ENCODE results near the gene NCF2.
"Not testable (repeated sequence)": the region's sequence is repeated elsewhere in the genome, so short reads cannot be mapped to it uniquely, and the experiment has no call there.

NCF2 gene

DNA sequence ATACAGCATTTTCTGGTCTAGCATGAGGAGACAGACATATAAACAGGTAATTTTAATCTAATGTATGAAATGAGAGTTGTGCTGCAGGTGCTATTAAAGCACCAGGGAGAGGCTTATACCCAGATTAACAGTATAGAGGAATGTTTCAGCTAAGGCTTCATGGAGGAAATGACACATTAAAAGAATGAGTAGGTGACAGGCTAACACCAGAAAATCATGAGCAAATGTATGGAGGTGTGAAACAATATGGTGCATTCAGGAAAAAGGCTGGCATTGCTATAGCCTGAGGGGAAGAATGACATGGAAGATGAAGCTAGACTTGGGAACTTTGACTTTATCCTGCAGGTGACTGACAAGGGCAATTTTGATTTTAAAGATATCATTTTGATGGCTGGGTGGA lies 38.3 kb upstream of the NCF2 start:
- in situ Hi-C loops (cut with MboI; ENCODE audit: low sequenced_read_pairs, unreplicated experiment) = no loop called here
- no peak for DNase-seq (ENCODE audit: low spot score)
- TF ChIP-seq, protein P1, sequence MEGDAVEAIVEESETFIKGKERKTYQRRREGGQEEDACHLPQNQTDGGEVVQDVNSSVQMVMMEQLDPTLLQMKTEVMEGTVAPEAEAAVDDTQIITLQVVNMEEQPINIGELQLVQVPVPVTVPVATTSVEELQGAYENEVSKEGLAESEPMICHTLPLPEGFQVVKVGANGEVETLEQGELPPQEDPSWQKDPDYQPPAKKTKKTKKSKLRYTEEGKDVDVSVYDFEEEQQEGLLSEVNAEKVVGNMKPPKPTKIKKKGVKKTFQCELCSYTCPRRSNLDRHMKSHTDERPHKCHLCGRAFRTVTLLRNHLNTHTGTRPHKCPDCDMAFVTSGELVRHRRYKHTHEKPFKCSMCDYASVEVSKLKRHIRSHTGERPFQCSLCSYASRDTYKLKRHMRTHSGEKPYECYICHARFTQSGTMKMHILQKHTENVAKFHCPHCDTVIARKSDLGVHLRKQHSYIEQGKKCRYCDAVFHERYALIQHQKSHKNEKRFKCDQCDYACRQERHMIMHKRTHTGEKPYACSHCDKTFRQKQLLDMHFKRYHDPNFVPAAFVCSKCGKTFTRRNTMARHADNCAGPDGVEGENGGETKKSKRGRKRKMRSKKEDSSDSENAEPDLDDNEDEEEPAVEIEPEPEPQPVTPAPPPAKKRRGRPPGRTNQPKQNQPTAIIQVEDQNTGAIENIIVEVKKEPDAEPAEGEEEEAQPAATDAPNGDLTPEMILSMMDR (IDR thresholded peaks at IDR 0.05; ENCODE audit: borderline replicate concordance, control extremely low read depth, extremely low read depth, insufficient read depth, missing control alignments) = no peak

DNA sequence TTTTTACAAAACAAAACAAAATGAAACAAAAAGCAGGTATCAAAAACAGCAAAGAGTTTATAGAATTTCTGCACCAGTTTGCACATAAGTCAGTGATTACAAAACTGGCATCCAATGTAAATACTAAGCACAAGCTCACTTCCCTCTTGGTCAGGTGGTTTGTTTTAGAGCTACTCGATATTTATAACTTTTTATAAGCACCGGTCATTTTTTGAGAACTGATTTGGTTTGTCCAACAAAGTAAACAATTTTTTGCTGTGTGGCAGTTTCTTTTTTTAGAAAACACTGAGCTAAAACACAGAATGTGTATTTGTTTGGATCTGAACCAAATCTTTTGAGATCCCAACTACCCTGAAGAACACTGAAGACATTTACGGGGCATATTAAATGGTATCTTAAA lies 36.0 kb upstream of the NCF2 start:
- DNase-seq (ENCODE audit: low spot score); in situ Hi-C loops (cut with MboI; ENCODE audit: low sequenced_read_pairs, unreplicated experiment): not testable (repeated sequence)

DNA sequence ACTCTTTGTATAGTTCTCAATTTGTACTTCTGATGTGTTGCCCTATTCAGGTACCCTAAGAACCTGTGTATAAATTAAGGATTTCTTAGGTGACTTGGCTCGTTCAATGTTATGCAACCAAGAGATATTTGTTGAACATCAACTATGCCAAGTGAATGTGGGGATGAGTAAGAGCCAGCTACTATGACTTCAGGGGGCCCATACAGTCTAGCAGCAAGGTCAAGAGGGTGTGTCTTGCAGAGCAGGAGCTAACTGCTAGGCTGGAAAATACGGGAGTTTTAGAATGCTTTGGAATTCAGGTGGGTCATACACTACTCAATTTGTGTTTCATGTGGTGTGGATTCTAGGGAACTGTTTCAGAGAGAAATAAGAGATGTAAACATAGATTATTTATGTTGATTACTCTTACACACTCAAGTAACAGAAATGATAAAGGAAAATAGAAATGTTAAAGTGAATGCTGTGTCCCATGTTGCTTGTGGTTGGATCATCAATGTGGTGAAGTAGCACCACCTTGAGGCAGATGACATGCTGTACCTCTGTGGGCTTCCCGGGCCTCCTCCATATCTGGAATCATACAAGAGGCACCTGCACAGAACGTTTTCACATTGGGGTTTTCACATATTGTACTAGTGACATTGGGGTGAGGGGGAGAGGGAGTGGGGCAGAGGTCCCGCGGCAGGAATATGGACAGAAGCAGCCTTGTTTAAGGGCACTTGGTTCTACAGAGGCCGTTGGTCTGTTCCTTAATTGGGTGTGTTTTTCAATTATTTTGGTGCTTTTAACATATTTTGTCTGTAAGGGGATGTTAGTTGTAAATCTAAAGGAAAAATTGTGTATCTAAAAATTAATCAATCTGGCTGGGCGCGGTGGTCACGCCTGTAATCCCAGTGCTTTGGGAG lies 32.9 kb upstream of the NCF2 start:
- DNase-seq (ENCODE audit: low spot score) = peak; percentile 55
- in situ Hi-C loops (cut with MboI; ENCODE audit: low sequenced_read_pairs, unreplicated experiment) = no loop called here
- TF ChIP-seq, protein P1 (IDR thresholded peaks at IDR 0.05; ENCODE audit: borderline replicate concordance, control extremely low read depth, extremely low read depth, insufficient read depth, missing control alignments) = peak; percentile 75

DNA sequence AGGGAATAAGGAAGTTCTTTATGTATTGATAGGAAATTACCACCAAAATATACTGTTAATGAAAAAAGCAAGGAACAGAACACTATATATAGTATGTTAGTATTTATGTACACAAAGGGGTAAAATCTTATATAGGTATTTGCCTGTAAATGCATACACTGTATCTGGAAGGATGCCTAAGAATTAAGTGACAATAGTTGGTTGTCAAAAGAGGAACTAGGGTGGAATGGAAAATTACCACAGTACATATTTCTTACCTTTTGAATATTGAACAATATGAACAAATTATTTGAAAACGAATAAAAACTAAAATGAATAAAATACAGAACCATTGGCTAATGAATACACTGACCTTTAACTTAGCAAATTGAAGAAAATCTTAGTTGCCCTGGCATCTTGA lies 31.8 kb upstream of the NCF2 start:
- in situ Hi-C loops (cut with MboI; ENCODE audit: low sequenced_read_pairs, unreplicated experiment) = no loop called here
- TF ChIP-seq, protein P1 (IDR thresholded peaks at IDR 0.05; ENCODE audit: borderline replicate concordance, control extremely low read depth, extremely low read depth, insufficient read depth, missing control alignments) = no peak
- no peak for DNase-seq (ENCODE audit: low spot score)

DNA sequence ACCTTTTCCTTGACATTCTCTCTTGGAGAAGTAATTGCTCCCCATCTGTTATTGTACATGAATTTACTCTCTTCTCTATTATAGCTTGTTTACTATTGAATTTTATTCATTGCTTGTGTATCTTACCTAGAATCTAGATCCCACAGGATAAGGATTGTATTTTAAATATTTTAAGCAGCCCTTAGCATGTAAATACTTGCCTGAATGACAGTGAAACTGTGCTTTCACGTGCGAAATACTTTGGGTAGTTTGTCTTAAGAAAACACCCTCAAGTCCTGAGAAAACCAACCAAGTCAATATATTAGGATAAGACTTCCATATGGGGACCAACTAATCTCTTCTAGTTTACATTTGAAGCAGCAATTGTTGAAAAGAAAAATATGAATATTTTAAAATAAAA lies 30.1 kb upstream of the NCF2 start:
- no peak for DNase-seq (ENCODE audit: low spot score)
- TF ChIP-seq, protein P1 (IDR thresholded peaks at IDR 0.05; ENCODE audit: borderline replicate concordance, control extremely low read depth, extremely low read depth, insufficient read depth, missing control alignments) = no peak
- in situ Hi-C loops (cut with MboI; ENCODE audit: low sequenced_read_pairs, unreplicated experiment) = no loop called here

DNA sequence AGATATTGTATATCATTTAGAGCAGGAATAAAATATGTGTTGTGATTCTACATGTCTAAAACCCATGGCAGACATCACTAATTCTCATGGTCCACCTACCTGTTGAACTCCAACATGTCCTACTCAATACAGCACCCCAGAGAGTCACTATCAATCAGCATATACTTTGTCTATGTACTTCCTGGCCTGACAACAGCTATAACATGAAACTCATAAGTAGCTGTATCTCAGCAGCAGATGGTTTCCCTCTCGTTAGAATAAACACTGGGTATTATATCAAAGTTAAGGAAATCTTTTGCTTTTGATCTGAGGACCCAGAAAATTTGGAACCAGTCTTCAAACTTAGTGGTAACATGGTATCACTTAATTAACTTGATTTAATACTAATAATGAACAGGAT lies 29.5 kb upstream of the NCF2 start:
- in situ Hi-C loops (cut with MboI; ENCODE audit: low sequenced_read_pairs, unreplicated experiment) = no loop called here
- no peak for DNase-seq (ENCODE audit: low spot score)
- TF ChIP-seq, protein P1 (IDR thresholded peaks at IDR 0.05; ENCODE audit: borderline replicate concordance, control extremely low read depth, extremely low read depth, insufficient read depth, missing control alignments) = no peak

DNA sequence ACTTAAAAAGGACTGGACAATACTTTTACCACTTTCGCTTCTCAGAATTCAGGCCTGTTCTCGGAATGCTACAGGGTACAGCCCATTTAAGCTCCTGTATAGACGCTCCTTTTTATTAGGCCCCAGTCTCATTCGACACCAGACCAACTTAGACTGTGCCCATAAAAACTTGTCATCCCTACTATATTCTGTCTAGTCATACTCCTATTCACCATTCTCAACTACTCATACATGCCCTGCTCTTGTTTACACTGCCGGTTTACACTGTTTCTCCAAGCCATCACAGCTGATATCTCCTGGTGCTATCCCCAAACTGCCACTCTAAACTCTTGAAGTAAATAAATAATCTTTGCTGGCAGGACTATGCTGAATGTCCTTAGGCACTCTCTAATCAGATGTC lies 27.9 kb upstream of the NCF2 start:
- in situ Hi-C loops (cut with MboI; ENCODE audit: low sequenced_read_pairs, unreplicated experiment); DNase-seq (ENCODE audit: low spot score): not testable (repeated sequence)

DNA sequence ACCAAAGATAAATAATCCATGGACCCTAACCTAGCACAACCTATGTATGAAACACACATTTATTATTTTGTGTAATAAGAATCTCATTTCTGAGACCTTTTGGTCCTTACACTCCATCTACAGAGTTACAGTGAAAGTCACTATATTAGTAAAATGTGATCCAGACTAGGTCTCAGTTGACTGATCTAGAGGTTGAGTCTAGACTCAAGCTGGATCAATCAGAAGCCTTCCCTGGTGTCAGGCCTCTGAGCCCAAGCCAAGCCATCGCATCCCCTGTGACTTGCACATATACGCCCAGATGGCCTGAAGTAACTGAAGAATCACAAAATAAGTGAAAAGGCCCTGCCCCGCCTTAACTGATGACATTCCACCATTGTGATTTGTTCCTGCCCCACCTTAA lies 22.7 kb upstream of the NCF2 start:
- in situ Hi-C loops (cut with MboI; ENCODE audit: low sequenced_read_pairs, unreplicated experiment); DNase-seq (ENCODE audit: low spot score): not testable (repeated sequence)
